Right lobe of liver (tissue), 6 donors: Measurements from ENCODE around the gene MPZL2. TPM values are rescaled to one million over a fixed set of nuclear protein-coding genes. Genes with fewer than 3 reads are reported as not detected.

Experiments
- ATAC-seq, 4 donors: fragments of 200-7000 bp; cut with Tn5 transposase; one replicate each; pipeline ENCODE4 v1.9.1; 2020; ENCODE audit warnings: mild to moderate bottlenecking in 4 of 4, moderate library complexity in 4 of 4
- DNase-seq, 3 donors: peaks; one replicate each; pipeline ENCODE4 v3.0.0-alpha.2; 2020
- H3K27ac ChIP-seq, 3 donors: fragments of 200-600 bp; one replicate each; pipeline ENCODE4 v1.8.0; 2022
- H3K27me3 ChIP-seq, 2 donors: fragments of 200-600 bp; one replicate each; pipeline ENCODE4 v1.8.0; 2022
- H3K36me3 ChIP-seq, 4 donors: fragments of 200-600 bp; sonication (generic) in 1 of 4; one replicate each; pipeline versions ENCODE4 v1.5.1 to v1.8.0; 2017 to 2022; ENCODE audit warnings: control low read depth in 1 of 4
- H3K4me1 ChIP-seq, 4 donors: fragments of 200-600 bp; sonication (generic) in 1 of 4; one replicate each; pipeline versions ENCODE4 v1.5.1 to v1.8.0; 2017 to 2022; ENCODE audit warnings: control low read depth in 1 of 4
- H3K4me3 ChIP-seq, 3 donors: fragments of 200-600 bp; one replicate each; pipeline ENCODE4 v1.8.0; 2022
- H3K9me3 ChIP-seq, 4 donors: fragments of 200-600 bp; sonication (generic) in 1 of 4; one replicate each; pipeline versions ENCODE4 v1.5.1 to v1.8.0; 2017 to 2022; ENCODE audit warnings: control low read depth in 1 of 4
- POLR2A ChIP-seq: fragments of 450-650 bp; IDR thresholded peaks from one replicate; pipeline ENCODE4 v1.6.1; 2017; ENCODE audit warnings: antibody characterized with exemption, mild to moderate bottlenecking
- WGBS: methylation state at CpG from one replicate; pipeline ENCODE4 v1.1.6; 2018; ENCODE audit warnings: low coverage, low lambda C conversion rate; ENCODE audit not compliant: insufficient coverage; ENCODE audit errors: missing lambda C conversion rate; 5-methylcytosine and 5-hydroxymethylcytosine counted together
- intact Hi-C, 2 donors: fragments of 100-400 bp; cut with DNase I; formaldehyde crosslinking; loops; one replicate each; pipeline versions ENCODE4 v1.11.2 to v1.14.1; 2022
- total RNA-seq, 6 experiments: library from RNA; depleted of rRNA in 2 of 6; stranded (reverse); fragments of >200 nt in 2 of 6; fragmentation: NEBNext Ultra II Directional in 3 of 6; extraction: Animal tissue kit (Norgen Biotek cat#: 25700) in 3 of 6; gene quantifications; one replicate each; pipeline versions ENCODE4 v1.1.0 to v1.2.4, GENCODE V29; 2016 to 2023
- TF ChIP-seq, protein P1 (sequence below), 4 donors: fragments of 200-600 bp in 3 of 4; fragments of 450-650 bp in 1 of 4; IDR thresholded peaks; one replicate each; pipeline versions ENCODE4 v1.5.1 to v1.8.0; 2016 to 2022; ENCODE audit warnings: antibody characterized with exemption in 4 of 4, mild to moderate bottlenecking in 2 of 4
- donor health status: DM: no; HTN: yes; CAD: no.
- donor health status: DM: no; HTN: no; CAD: no.
- donor health status: DM: no; HTN: no; CAD: no.
- donor health status: DM: no; HTN: yes; CAD: no.
- donor health status: DM: no; HTN: yes; CAD: no.

Gene MPZL2
- total RNA-seq, 6 experiments from 2014 or later, result 13.0 to 32.4 (median 21.2) TPM

DNA sequence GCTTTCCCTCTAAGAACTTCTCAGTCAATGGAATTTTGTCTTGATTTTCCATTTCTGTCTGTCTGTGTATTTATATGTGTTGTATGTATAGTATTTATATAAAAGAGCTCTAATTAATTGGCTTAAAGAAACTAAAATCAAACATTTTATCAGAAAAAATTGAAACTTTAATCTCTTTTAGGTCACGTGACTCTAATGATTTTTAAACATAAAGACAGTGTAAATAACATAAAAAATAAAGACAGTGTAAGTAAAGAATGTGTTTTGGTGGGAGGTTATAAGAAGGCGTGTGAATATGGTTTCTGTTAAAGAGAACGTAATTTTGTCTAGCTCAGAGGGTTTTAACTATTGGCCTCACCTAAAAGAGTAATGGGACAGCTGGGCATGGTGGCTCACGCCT lies 41.7 kb downstream of the MPZL2 start:
- ATAC-seq, result no peak
- H3K4me1 ChIP-seq, result no peaks in the 10 kb centered on the region
- H3K9me3 ChIP-seq, result no peaks in the 10 kb centered on the region
- 53% methylated on average over 4 of the region's 4 CpGs for WGBS
- no peak overlapping the region for H3K4me3 ChIP-seq
- no peaks in the 10 kb centered on the region for H3K27me3 ChIP-seq
- TF ChIP-seq, protein P1, sequence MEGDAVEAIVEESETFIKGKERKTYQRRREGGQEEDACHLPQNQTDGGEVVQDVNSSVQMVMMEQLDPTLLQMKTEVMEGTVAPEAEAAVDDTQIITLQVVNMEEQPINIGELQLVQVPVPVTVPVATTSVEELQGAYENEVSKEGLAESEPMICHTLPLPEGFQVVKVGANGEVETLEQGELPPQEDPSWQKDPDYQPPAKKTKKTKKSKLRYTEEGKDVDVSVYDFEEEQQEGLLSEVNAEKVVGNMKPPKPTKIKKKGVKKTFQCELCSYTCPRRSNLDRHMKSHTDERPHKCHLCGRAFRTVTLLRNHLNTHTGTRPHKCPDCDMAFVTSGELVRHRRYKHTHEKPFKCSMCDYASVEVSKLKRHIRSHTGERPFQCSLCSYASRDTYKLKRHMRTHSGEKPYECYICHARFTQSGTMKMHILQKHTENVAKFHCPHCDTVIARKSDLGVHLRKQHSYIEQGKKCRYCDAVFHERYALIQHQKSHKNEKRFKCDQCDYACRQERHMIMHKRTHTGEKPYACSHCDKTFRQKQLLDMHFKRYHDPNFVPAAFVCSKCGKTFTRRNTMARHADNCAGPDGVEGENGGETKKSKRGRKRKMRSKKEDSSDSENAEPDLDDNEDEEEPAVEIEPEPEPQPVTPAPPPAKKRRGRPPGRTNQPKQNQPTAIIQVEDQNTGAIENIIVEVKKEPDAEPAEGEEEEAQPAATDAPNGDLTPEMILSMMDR (IDR thresholded peaks at IDR 0.05), result no peak
- TF ChIP-seq POLR2A, result no peak
- DNase-seq, result no peak
- H3K27ac ChIP-seq, result no peak overlapping the region
- intact Hi-C loops, result no loop called here
- no peaks in the 10 kb centered on the region for H3K36me3 ChIP-seq

DNA sequence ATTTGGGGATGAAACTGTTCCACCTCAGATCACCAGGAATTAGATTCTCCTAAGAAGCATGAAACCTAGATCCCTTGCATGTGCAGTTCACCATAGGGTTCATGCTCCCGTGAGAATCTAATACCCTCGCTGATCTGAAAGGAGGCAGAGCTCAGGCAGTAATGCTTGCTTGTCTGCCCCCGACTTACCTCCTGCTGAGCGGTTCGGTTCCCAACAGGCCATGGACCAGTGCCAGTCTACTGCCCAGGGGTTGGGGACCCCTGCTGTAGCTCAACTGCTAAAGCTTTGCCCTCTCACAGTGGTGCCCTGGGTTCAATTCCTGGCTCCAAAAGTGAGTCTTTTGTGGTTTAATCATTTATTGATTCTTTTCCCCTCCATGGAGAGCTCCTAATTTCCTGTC lies 42.7 kb downstream of the MPZL2 start:
- WGBS, result 50% methylated on average over 1 of the region's 5 CpGs

DNA sequence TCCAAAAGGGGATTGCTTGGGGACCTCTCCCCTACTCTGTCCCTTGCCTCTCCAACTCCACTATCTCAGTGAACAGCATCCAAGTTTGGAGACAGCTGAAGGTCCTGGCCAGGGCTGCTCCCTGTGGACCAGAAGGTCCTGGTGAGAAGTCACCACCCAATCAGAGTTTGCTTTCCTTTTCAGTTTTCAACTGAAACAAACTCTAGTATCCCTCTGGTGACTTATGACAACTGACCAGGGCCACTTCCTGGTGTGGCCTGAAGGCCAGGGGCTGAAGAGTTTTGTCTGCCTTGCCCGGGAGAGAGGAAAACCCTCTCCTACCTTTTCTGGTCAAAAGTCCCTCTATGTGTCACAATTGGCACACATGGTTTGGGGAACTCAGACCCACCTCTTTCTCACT lies 44.4 kb downstream of the MPZL2 start:
- Histone ChIP-seq H3K9me3 (no peaks in the 10 kb centered on the region), H3K27me3 (no peaks in the 10 kb centered on the region), H3K4me1 (no peaks in the 10 kb centered on the region), H3K27ac (no peak overlapping the region), H3K36me3 (no peaks in the 10 kb centered on the region), H3K4me3 (no peak overlapping the region)
- 38% methylated on average over 1 of the region's 1 CpG for WGBS
- DNase-seq, result no peak
- TF ChIP-seq POLR2A, result no peak
- TF ChIP-seq, protein P1 (IDR thresholded peaks at IDR 0.05), result no peak
- peak in 3 of 4 donors; percentile 40 to 62 (median 61) for ATAC-seq
- intact Hi-C loops, result no loop called here

More for the DNA sequence above, 42.7 kb downstream of the MPZL2 start:
- no peak for DNase-seq
- no peaks in the 10 kb centered on the region for H3K36me3 ChIP-seq
- ATAC-seq, result no peak
- H3K9me3 ChIP-seq, result no peaks in the 10 kb centered on the region
- intact Hi-C loops, result no loop called here
- no peak overlapping the region for H3K4me3 ChIP-seq
- no peak overlapping the region for H3K27ac ChIP-seq
- no peaks in the 10 kb centered on the region for H3K27me3 ChIP-seq
- no peak for TF ChIP-seq POLR2A
- TF ChIP-seq, protein P1 (IDR thresholded peaks at IDR 0.05), result no peak
- H3K4me1 ChIP-seq, result no peaks in the 10 kb centered on the region

DNA sequence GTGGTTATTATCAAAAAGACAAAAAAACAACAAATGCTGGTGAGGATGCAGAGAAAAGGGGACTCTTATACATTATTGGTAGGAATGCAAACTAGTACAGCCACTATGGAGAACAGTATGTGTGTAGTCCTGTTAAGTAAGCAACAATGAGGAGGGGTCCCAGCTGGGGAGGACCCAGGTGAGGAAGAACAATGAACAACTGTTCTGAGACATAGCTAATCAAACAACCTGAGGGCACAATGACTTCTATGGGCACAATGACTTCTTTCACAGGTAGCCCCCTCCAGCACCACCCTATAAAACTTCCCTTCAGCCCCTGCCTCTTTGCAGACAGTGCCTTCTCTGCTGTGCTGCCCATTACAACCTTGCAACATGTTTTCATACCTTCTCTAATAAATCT lies 44.9 kb downstream of the MPZL2 start:
- no peak overlapping the region for H3K4me3 ChIP-seq
- no peaks in the 10 kb centered on the region for H3K36me3 ChIP-seq
- no peaks in the 10 kb centered on the region for H3K4me1 ChIP-seq
- no peaks in the 10 kb centered on the region for H3K9me3 ChIP-seq
- ATAC-seq, result no peak
- no peak for TF ChIP-seq POLR2A
- TF ChIP-seq, protein P1 (IDR thresholded peaks at IDR 0.05), result no peak
- no peak for DNase-seq
- H3K27me3 ChIP-seq, result no peaks in the 10 kb centered on the region
- intact Hi-C loops, result no loop called here
- no peak overlapping the region for H3K27ac ChIP-seq

DNA sequence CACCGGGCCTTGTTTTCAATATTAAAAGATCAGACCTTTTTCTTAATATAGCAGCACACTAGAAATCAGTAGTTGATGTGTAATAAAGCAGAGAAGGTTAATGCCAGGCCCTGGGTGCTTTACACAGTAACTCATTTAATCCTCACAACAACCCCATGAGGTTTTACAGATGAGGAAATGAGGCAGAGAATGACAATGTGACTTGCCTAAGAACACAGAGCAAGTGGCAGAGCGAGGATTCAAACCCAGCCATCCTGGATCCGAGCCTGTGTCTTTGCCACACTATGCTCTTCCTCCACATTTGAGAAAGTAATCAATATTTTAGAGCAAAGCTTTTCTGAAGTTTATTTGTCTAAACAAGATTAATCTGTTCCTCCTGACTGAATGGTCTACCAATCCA lies 46.5 kb downstream of the MPZL2 start:
- Histone ChIP-seq H3K36me3 (no peaks in the 10 kb centered on the region), H3K9me3 (no peaks in the 10 kb centered on the region), H3K4me1 (peaks cover 0 to 15% (median 7%) of the 10 kb centered on the region in 4 donors), H3K27me3 (no peaks in the 10 kb centered on the region), H3K27ac (no peak overlapping the region), H3K4me3 (no peak overlapping the region)
- WGBS, result 69% methylated on average over 3 of the region's 3 CpGs
- no peak for DNase-seq
- intact Hi-C loops, result no loop called here
- TF ChIP-seq, protein P1 (IDR thresholded peaks at IDR 0.05), result no peak
- no peak for TF ChIP-seq POLR2A
- ATAC-seq, result no peak
